ENCODE results near the gene INSR. TPM values are rescaled to one million over a fixed set of nuclear protein-coding genes. Genes with fewer than 3 reads are reported as not detected.
"Not testable (repeated sequence)": the region's sequence is repeated elsewhere in the genome, so short reads cannot be mapped to it uniquely, and the experiment has no call there.

INSR gene
- total and polyA plus RNA-seq, 2 of the 8 experiments (the other 6 are each of a cell fraction or from before 2014, with no cell fraction given): 13.1 to 48.7 TPM

DNA sequence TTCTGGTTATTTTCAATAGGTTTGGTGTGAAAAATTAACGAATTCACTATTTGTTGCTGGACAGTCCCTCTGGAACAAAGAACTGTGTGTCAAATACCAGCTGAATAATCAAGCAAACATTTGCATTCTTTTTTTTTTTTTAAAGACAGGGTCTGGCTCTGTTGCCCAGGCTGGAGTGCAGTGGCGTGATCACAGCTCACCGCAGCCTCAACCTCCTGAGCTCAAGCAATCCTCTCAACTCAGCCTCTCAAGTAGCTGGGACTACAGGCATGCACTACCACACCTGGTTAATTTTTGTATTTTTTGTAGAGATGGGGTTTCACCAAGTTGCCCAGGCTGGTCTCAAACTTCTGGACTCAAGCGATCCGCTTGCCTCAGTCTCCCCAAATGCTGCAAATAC lies 67.1 kb downstream of the INSR start:
- H4K5ac ChIP-seq (ENCODE audit: insufficient read length, low read depth, low read length); H3K27ac ChIP-seq (ENCODE audit: low read depth, low read length); H2AK5ac ChIP-seq (ENCODE audit: low read depth, low read length); H3K9me3 ChIP-seq (ENCODE audit: insufficient read depth in 2 of 2, low read depth in 1 of 2, low read length in 1 of 2); H2AFZ ChIP-seq (ENCODE audit: low read length); H3K14ac ChIP-seq (ENCODE audit: insufficient read length); H3K27me3 ChIP-seq (replicated peaks in 1 of 4; ENCODE audit: control insufficient read depth in 3 of 4, extremely low read depth in 1 of 4, insufficient read depth in 3 of 4, low read length in 3 of 4); H3K36me3 ChIP-seq (ENCODE audit: control insufficient read depth in 2 of 4, insufficient read depth in 4 of 4, low read length in 3 of 4); H3K9ac ChIP-seq (replicated peaks in 1 of 4; ENCODE audit: extremely low read depth in 1 of 4, low read depth in 3 of 4, low read length in 3 of 4); H2BK20ac ChIP-seq (ENCODE audit: low read length); FAIRE-seq; POLR2A ChIA-PET (ENCODE audit: partially characterized antibody); H2BK120ac ChIP-seq (replicated peaks; ENCODE audit: low read depth, low read length); H3K79me1 ChIP-seq (ENCODE audit: low read depth, low read length); H2BK15ac ChIP-seq (ENCODE audit: low read length); CTCF ChIA-PET (ENCODE audit: partially characterized antibody); H3K4ac ChIP-seq (replicated peaks; ENCODE audit: insufficient read length, low read depth, low read length); H2BK5ac ChIP-seq (ENCODE audit: low read depth, low read length); H3K4me1 ChIP-seq (replicated peaks in 1 of 4; ENCODE audit: control insufficient read depth in 3 of 4, insufficient read depth in 4 of 4, low read length in 3 of 4); H3K23me2 ChIP-seq (ENCODE audit: low read depth, low read length); H3K56ac ChIP-seq (replicated peaks; ENCODE audit: insufficient read length, low read depth, low read length); H3K4me3 ChIP-seq (ENCODE audit: extremely low read depth in 1 of 4, insufficient read depth in 2 of 4, low read depth in 3 of 4, low read length in 4 of 4); H4K91ac ChIP-seq (replicated peaks; ENCODE audit: insufficient read length, low read length); DNase-seq (ENCODE audit: low read depth in 1 of 2, low spot score in 2 of 2); H3K18ac ChIP-seq (ENCODE audit: extremely low read depth, low read length); H3K4me2 ChIP-seq (ENCODE audit: insufficient read depth in 1 of 2, low read depth in 2 of 2, low read length in 2 of 2); H3K23ac ChIP-seq (ENCODE audit: insufficient read length); H2BK12ac ChIP-seq (ENCODE audit: low read depth, low read length): not testable (repeated sequence)
- peaks cover 4 to 38% of the 10 kb centered on the region in 2 experiments; a peak in 3 of 4 replicates for H3K79me2 ChIP-seq (ENCODE audit: control insufficient read depth in 1 of 2, insufficient read depth in 2 of 2, low read length in 2 of 2)
- H4K20me1 ChIP-seq (replicated peaks in 1 of 2; ENCODE audit: control insufficient read depth in 1 of 2, insufficient read depth in 2 of 2, low read length in 2 of 2): peaks cover under 1 to 12% of the 10 kb centered on the region in 2 experiments
- H4K8ac ChIP-seq (ENCODE audit: extremely low read depth, insufficient read depth, low read length): peak overlapping the region; percentile 19; the same call in 1 of the 2 replicates
- 90% methylated on average over 5 of the region's 5 CpGs; no CpG with 5 or more reads in 1 of the 2 experiments for WGBS, 2 experiments (ENCODE audit: extremely low coverage in 1 of 2, insufficient coverage in 1 of 2, insufficient read length in 1 of 2, insufficient replicate concordance in 2 of 2, low coverage in 1 of 2, low lambda C conversion rate in 2 of 2, missing lambda C conversion rate in 1 of 2)

All from H1 (cell line).